Urothelium cell line (cell line): ENCODE results near the gene STATH.
A peak's percentile ranks its signal among the peaks of the same experiment; 100 is the strongest.
"Not testable (repeated sequence)": the region's sequence is repeated elsewhere in the genome, so short reads cannot be mapped to it uniquely, and the experiment has no call there.

ENCODE experiments used
- DNase-seq: peaks from one replicate; pipeline ENCODE4 v3.0.0; 2011; ENCODE audit warnings: low spot score, mixed read lengths
- FAIRE-seq: peaks from 2 replicates; lab custom pipeline; 2011; peaks lifted over from hg19 to GRCh38; lab: Jason Lieb, UNC

The STATH gene, protein sequence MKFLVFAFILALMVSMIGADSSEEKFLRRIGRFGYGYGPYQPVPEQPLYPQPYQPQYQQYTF

GRCh38 chr4:69995526-69996016, at the start of gene STATH:
Gene STATH (plus strand): TSS chr4:69995966. CDS start chr4:69998438, 2,472 bp downstream.
- FAIRE-seq (no peak), DNase-seq (no peak)

DNA sequence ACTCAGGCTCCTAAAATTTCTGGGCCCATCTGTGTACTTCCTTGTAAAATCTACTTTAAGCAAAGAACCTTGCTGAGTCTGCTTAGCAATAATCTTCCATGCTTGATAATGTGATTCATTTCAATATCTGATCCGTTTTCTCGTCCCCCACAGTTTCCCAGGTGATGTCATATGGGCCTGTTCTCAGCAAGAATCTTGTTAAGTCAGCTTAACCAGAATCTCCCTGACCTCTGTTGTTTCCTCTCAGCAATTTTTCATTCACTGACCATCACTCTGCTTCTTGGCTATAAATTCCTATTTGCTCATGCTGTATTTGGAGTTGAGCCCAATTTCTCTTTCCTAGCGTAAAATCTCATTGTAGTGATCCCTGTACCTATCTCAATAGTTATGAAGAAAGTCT, 44.2 kb upstream of the STATH start:
- DNase-seq (no peak), FAIRE-seq (no peak)

DNA sequence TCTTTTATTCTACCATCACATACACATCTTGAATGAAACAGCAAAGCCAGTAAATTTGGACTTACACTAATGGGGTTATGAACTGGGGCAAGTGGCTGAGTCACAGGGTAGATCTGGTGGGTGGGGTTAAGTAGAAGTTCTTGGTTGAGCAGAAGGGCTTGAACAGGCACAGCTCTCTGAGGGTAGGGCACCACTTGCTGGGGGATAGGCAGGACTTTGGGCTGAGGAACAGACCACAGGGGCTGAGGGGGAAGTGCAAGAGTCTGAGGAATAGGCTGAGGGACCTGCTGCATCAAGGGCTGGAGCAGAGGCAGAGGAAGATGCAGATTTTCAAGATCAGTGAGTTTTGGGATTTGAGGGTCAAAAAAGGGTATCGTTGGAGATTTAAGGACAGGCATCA, 38.6 kb upstream of the STATH start:
- no peak for DNase-seq

GRCh38 chr4:69965628-69966027, 30.1 kb upstream of the STATH start, which contains the start of gene CSN2:
Gene CSN2 (minus strand): TSS chr4:69965728. CDS start chr4:69960995, 4,733 bp downstream.
- DNase-seq (no peak), FAIRE-seq (no peak)

More for the DNA sequence above, 38.6 kb upstream of the STATH start:
- no peak for FAIRE-seq

DNA sequence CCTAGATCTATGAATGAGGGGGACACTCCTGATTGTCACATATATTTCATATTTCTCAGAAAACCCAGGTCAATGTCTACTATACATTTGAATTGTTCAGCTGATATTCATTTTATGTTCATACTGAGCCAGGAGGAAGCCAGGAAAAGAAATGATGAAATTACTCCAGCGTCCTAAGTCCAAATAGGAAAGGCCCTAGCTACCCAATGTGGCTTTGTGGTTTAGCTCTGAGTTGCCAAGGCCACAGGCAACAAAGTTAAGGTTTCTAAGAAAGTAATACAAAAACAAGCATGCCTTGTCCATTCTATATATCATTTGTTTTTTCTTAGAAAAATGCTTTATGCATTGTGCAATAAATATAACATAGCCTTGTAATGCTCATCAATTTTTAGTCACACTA, 25.7 kb upstream of the STATH start:
- DNase-seq (no peak), FAIRE-seq (no peak)

DNA sequence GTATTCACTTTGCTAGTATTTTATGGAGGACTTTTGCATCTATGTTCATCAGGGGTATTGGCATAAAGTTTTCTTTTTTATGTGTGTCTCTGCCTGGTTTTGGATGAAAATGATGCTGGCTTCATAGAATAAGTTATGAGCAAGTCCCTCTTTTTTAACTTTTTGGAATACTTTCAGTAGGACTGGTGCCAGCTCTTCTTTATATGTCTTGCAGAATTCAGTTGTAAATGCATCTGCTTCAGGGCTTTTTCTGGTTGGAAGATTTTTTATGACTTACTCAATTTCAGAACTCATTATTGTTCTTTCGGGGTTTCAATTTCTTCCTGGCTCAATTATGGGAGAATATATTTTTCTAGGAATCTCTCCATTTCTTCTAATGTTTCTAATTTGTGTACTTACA, 21.1 kb upstream of the STATH start:
- no peak for DNase-seq

GRCh38 chr4:69977582-69977981, 18.2 kb upstream of the STATH start:
- FAIRE-seq (no peak), DNase-seq (no peak)

More for the DNA sequence above, 21.1 kb upstream of the STATH start:
- no peak for FAIRE-seq

DNA sequence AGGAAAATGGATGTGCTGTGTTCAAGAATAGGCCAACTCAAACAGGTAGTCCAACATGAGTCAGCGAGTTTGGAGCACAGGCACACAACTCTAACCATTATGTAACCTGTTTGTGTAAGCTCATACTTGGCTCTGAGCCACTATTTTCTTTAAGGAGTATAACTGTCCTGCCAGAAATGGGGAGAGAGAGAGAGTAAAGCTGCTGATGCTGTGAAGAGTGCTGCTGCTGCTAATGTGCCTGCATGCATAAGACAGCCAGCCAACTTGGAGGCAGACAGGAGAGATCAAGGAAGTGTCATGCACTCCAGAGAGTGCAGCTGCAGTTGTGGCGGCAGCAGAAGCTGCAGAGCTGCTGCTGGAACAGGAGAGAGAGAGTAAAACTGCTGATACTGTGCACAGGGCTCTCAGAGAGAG, 11.7 kb upstream of the STATH start:
- FAIRE-seq (no peak), DNase-seq (peak; percentile 44)

GRCh38 chr4:69986663-69987062, 9.1 kb upstream of the STATH start:
- DNase-seq (no peak), FAIRE-seq (no peak)

DNA sequence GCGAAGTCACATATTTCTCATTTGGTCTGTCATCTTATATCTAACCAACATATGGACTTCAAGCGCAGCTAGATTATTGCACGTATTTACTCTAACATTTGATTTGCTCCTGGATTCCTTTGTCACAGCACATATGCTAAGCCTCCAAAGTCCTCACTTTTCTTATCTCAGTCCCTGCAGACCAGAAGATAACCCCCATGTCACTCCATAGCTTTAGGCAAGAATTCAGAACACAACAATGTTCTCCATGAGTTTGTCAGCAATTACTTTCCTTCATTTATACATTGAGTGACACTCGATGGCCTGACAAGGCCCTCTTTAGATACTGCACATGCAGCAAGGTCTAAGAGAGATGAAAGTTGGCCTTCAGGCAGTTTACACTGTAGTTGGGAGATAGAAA, 4.8 kb upstream of the STATH start:
- no peak for DNase-seq
- FAIRE-seq = no peak

DNA sequence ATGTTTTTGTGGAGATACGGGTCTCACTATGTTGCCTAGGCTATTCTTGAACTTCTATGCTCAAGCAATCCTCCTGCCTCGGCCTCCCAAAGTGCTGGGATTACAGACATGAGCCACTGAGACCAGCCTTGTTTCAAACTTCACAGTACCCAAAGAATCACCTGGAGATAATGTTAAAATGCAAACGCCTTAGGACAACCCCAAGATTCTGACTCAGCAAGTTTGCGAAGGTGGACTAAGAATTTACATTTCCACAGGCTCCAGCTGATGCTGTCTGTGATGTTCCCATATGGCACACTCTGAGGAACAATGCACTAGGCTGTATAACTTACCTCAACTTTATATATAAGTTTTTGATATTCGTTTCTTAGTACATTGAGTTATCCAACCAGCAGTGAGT, 984 bp upstream of the STATH start:
- DNase-seq (no peak), FAIRE-seq (no peak)

DNA sequence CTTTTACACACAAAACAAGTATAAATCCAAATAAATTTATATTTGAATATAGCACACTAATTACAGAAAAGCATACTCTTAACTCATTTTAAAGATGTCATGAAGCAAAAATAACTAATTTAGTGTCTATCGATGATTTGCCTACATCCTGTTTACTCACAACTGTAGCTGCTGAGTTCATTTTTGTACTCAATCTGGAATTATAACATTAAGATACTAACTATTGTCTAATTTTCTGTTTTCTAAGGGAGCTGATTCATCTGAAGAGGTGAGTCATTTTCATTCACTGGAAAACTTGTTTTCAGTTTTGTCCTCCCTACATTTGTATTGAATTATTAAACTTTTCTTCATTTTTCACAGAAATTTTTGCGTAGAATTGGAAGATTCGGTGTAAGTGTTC, 3.7 kb downstream of the STATH start:
- DNase-seq = no peak
- FAIRE-seq = no peak

- DNase-seq = no peak
- FAIRE-seq = no peak
Observed at GRCh38 chr4:70000711-70001110, 4.9 kb downstream of the STATH start.

GRCh38 chr4:70002507-70002906, 6.7 kb downstream of the STATH start:
- no peak for FAIRE-seq

DNA sequence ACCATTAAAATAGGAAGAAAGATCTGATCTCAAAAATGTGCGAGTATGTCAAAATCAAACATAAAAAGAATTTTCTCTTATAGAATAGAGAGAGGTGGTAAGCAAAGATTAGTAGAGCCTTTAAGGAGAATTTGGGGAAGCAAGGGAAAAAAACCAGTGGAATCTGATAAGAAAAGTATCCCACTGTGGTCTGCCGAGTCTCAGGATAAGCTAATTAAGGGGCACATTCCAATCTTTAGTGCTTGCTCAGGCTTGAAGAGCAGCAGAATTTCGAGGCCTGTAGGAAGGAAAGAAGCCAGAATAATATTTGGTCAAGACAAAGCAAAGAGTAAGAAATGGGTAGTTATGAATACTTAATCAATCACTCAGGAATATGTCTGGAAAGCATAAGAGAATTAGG, 13.0 kb downstream of the STATH start:
- no peak for FAIRE-seq

More at GRCh38 chr4:70002507-70002906, 6.7 kb downstream of the STATH start:
- DNase-seq = no peak

GRCh38 chr4:70019006-70019405, 23.2 kb downstream of the STATH start:
- DNase-seq, FAIRE-seq: not testable (repeated sequence)

More for the DNA sequence above, 13.0 kb downstream of the STATH start:
- DNase-seq = no peak

DNA sequence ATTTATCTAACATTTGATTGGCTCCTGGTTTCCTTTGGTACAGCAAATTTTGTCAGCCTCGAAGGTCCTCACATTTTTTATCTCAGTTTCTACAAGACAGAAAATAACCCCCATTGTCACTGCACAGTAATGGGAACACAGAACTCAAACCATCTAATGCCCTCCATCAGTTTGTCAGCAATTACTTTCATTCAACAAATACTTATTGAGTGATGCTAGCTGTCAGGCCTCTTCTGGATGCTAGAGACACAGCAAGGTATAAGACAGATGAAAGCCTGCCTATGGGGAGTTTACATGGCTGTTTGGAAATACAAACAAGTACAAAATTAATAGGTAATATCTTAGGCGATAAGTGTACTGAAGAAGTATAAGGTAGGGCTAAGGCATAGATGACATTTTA, 27.5 kb downstream of the STATH start:
- no peak for FAIRE-seq
- no peak for DNase-seq

GRCh38 chr4:70027011-70027410, 31.2 kb downstream of the STATH start:
- FAIRE-seq (no peak), DNase-seq (no peak)

GRCh38 chr4:70028159-70028558, 32.4 kb downstream of the STATH start, which contains the start of gene HTN3:
Gene HTN3 (plus strand): TSS chr4:70028459. CDS start chr4:70030741, 2,282 bp downstream.
- peak; percentile 52 for FAIRE-seq
- not testable (repeated sequence) for DNase-seq

DNA sequence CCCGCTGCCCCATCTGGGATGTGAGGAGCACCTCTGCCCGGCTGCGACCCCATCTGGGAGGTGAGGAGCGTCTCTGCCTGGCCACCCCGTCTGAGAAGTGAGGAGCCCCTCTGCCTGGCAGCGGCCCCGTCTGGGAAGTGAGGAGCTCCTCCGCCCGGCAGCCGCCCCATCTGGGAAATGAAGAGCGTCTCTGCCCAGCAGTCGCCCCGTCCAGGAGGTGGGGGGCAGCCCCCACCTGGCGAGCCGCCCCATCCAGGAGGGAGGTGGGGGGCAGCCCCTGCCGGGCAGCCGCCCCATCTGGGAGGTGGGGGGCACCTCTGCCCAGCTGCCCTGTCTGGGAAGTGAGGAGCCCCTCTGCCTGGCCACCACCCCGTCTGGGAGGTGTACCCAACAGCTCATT, 41.8 kb downstream of the STATH start:
- FAIRE-seq = not testable (repeated sequence)

DNA sequence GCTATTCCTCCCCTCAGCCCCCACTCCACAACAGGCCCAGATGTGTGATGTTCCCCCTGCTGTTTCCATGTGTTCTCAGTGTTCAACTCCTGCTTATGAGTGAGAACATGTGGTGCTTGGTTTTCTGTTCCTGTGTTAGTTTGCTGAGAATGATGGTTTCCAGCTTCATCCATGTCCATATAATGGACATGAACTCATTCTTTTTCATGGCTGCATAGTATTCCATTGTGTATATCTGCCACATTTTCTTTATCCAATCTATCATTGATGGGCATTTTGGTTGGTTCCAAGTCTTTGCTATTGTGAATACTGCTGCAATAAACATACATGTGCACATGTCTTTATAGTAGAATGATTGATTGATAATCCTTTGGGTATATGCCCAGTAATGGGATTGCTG, 44.2 kb downstream of the STATH start:
- DNase-seq, FAIRE-seq: not testable (repeated sequence)

More for the DNA sequence above, 41.8 kb downstream of the STATH start:
- DNase-seq = not testable (repeated sequence)

DNA sequence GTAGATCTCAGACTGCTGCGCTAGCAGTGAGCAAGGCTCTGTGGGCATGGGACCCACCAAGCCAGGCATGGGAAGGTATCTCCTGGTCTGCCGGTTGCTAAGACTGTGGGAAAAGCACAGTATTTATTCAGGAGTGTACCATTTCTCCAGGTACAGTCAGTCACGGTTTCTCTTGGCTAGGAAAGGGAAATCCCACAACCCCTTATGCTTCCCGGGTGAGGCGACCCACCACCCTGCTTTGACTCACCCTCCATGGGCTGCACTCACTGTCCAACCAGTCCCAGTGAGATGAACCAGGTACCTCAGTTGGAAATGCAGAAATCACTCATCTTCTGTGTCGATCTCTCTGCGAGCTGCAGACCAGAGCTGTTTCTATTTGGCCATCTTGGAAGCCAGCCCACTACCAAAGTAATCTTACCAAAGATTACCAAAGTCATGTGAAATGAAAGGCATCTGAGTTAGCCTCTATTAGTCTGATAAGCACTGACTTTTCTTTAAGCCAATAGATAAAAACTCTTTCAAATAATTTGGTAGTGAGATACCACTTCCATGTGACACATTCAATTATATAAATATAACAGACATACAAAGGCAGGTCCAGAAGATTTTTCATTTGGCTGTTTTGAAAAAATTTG, 46.0 kb downstream of the STATH start:
- DNase-seq (no peak), FAIRE-seq (no peak)
